ENCODE measurements around the gene CIBAR2.

CIBAR2 gene

DNA sequence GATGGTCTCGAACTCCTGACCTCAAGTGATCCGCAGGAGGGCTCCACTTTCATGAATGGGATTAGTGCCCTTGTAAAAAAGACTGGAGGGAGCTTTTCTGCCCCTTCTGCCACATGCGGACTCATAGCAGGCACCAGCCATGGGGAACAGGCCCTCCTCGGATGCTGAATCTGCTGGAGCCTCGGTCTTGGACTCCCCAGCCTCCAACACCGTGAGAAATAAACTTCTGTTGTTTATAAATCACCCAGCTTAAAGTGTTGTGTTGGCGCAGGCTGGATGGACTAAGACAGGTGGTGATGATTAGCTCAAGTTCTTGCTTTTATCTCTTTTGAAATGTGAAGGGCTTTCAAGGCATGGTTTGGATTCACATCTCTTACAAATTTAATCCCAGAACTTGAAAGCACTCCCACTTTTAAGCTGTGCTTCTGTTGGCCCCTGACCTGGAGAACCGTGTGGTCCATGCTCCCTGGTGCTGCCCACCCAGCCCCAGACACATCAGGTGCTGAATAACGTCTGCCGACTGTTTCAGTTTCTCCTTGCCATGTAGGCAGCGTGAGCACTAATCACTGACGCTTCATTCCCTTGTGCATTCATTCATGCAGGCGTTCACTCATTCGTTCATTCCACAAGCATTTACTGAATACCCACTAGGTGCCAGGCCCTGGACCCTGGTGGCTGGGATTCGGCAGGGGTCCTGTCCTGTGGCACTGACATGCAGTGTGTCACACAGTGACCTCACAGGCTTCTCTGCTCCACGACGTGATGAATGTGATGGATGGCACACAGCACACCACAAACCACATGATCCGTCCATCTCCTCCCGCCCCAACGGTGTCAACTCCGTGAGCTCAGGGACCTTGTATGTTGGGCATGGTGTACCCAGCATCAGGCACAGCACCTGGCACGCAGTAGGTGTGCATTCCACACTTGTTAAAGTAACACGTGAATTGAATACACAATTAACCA, 8.9 kb downstream of the CIBAR2 start:
- DNase-seq (ENCODE audit: low read depth in 1 of 2, low spot score in 1 of 2): no peak

DNA sequence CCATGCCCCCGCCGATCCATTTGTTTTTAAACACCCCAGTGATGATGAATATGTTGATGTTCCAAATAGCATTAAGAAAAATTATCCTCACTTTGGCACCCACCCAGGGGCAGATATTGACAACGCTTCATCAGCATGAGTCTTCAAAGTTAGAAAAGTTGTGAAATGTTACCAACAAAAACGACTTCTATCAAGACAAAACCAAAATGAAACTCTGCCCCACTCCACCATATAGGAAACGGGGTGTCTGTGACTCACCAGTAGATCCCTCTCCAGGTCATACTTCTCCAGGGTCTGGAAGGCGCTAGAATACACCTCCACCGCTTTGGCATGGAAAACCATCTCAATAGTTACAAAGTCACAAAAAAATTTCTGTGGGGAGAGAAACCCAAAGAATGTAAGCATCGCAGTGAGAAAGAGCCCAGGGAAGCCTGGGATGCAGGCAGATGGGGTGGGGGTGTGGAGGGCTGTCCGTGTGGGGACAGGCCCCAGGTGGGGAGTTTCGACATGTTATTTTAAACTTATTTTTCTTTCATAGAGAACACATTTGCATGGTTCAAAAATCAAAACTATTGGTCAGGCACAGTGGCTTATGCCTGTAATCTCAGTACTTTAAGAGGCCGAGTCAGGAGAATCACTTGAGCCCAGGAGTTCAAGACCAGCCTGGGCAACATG, 10.2 kb downstream of the CIBAR2 start:
- no peak for DNase-seq (ENCODE audit: low read depth in 1 of 2, low spot score in 1 of 2)

DNA sequence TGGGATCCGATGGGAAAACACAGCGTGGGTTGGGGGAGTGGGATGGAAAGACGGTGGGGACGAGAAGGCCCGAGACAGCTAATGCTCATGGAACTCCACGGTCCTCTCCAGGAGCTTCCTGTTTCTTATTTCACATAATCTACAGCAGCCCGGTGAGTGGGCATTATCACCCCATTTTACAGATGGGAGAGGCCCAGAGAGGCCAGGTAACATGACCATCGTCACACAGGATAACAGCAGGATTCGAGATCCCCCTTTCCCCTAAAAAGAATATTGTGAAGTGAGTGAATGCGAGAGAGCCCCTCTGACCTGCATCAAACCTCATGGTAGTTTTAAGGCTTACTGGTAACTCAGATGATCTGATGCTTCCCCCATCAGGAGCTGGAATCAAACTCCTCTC, 12.0 kb downstream of the CIBAR2 start:
- no peak for DNase-seq (ENCODE audit: low read depth in 1 of 2, low spot score in 1 of 2)

DNA sequence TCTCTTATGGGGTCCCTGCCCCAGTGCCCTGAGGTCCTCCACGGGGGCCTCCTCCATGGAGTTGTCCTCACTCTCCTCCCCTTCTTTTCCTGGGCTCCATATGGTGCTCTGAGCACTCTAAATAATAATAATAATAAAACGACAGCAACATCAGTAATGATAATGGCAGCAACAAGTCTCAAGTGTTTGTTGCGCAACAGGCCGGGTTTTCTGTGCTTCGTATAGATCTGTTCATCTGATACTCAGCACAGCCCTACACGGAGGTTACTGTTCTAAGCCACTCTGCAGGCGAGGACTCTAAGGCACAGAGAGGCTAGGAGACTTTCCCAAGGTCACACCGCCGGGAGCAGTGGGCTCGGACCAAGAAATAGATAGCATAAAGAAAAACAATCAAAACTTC, 13.7 kb downstream of the CIBAR2 start:
- no peak for DNase-seq (ENCODE audit: low read depth in 1 of 2, low spot score in 1 of 2)

GRCh38 chr16:85096921-85097320, 15.4 kb downstream of the CIBAR2 start:
- DNase-seq (ENCODE audit: low read depth in 1 of 2, low spot score in 1 of 2): no peak

DNA sequence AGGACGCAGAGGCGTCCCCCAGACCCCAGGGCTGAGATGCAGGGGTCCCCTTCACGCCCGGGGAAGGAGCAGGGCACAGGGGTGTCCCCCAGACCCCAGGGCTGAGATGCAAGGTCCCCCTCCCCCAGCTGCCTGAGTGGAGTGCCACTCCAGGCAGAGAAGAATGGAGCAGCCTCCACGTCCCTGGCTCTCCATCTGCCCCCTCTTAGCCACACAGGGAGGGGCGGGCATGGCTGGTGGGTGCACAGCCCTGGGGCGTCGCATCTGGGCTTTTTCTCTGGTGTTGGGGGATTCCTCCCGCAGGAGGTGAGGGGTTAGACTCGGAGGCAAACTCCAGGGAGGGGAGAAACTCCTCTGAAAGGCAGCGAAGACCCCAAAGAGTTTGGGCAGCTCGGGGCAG, 17.5 kb downstream of the CIBAR2 start:
- no peak for DNase-seq (ENCODE audit: low read depth in 1 of 2, low spot score in 1 of 2)

DNA sequence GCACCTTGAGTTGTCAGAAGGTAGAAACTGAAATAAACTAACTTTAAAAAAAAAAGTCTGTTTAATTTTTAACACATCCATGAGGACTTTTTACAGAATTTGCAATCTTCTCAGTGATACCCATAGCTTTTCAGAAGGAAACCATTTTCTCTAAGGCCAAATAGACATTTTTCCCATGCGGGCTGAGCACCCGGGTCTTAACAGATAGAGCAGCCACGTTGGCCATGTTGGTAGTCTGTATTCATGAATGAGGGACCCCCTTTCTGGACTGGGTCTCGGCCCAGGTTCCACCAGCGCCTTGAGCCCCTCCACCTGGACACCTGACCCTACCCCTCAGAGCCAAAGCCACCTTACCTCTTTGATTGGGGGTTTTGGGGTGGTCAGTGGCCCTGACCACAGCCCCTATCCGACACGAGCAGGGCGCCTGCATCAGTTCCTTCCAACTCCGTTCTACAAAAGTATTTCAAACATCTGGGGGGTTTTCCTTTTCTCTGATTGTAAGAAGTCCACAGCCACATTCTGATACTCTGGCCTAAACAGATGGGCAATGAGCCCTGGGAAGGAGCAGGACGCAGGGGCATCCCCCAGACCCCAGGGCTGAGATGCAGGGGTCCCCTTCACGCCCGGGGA, 18.0 kb downstream of the CIBAR2 start:
- no peak for DNase-seq (ENCODE audit: low read depth in 1 of 2, low spot score in 1 of 2)

- no peak for DNase-seq (ENCODE audit: low read depth in 1 of 2, low spot score in 1 of 2)
These were observed 18.6 kb downstream of the CIBAR2 start for GRCh38 chr16:85093705-85094104.

DNA sequence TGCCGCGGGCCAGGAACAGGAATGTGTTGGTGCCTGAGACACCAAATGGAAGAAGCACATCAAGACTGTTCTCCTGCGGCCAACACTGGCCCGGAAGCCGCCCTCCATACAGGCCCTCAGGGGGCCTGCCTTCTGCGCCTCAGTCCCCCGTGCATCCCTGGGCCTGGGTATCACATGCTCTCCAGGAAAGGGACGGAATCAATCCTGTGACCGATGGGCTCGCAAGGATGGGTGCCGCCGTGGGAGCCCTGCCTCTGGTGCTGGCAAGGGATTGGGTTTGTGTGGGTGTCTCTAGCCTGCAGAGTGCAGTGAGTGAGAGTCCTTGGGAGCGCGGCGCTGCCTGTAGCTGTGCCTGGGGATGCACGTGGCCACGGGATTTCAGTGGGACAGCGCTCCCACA, 19.4 kb downstream of the CIBAR2 start:
- no peak for DNase-seq (ENCODE audit: low read depth in 1 of 2, low spot score in 1 of 2)

DNA sequence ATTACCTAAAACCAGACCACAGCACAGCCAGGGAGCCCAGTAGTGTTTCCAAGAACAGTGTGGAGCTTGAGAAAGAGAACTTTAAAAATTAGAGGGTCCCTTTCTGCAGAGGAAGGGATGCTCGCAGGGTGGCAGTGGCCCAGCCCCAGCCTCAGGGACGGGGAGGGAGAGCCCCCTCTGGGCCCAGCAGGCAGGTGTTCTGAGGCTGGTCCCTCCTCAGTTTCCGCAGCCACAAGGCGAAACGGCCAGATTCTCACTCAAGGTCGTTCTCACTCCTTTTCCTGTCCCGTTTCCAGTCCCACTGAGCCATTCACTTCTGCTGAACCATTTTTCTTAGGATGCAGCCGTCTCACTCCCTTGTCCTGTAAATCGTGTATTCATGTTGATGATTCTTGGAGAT, 20.0 kb downstream of the CIBAR2 start:
- no peak for DNase-seq (ENCODE audit: low read depth in 1 of 2, low spot score in 1 of 2)

GRCh38 chr16:85091522-85091910, 20.8 kb downstream of the CIBAR2 start:
- DNase-seq (ENCODE audit: low read depth in 1 of 2, low spot score in 1 of 2): no peak

DNA sequence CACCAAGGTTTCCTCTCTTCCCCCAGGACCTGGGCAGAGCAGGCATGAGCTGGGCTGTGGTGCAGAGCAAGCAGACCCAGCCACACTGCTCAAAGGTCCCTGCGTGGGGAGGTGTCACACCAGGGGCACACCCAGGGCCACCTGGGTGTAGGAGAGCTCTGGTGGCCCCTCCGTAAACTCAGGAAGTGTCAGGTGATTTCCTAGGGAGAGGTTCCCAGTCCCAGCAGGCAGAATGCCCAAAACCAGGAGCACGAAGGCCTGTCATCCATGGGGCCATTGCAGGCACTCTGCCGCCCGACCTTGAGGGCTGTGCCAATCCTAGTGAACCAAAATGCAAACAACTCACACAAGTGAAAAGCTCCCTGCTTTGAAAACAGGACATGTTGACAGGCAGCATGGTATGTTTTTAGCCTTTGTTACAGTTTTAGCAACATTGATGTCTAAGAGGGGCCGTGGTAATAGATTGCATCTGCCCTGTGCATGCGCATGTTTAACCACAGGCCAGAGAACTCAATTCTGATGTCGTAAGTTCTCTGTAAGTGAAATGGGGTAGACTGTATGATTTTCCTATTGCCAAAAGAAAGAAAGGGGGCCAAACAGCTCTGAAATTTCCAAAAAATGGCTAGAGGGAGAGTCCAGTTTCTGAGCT, 21.3 kb downstream of the CIBAR2 start:
- DNase-seq (ENCODE audit: low read depth in 1 of 2, low spot score in 1 of 2): no peak

DNA sequence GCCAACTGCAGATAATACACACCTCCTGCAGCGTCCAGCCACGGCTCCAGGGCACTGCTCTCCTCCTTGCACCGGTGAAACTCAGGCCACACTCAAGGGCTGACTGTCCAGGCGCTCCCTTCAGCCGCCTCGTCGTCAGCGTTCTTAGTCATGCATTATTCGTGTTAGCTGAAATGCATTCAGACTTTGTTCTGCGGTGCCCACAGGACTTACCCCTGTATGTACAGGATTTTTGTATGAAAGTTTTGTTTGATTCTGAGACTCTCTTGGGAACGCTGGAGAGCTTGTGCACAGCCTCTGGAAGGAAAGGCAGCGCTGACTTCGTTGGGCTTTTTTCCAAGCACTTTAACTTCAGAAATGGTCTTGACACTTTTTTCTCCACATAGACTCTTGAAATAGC, 22.1 kb downstream of the CIBAR2 start:
- DNase-seq (ENCODE audit: low read depth in 1 of 2, low spot score in 1 of 2): no peak

GRCh38 chr16:85089525-85089924, 22.7 kb downstream of the CIBAR2 start:
- DNase-seq (ENCODE audit: low read depth in 1 of 2, low spot score in 1 of 2): no peak

DNA sequence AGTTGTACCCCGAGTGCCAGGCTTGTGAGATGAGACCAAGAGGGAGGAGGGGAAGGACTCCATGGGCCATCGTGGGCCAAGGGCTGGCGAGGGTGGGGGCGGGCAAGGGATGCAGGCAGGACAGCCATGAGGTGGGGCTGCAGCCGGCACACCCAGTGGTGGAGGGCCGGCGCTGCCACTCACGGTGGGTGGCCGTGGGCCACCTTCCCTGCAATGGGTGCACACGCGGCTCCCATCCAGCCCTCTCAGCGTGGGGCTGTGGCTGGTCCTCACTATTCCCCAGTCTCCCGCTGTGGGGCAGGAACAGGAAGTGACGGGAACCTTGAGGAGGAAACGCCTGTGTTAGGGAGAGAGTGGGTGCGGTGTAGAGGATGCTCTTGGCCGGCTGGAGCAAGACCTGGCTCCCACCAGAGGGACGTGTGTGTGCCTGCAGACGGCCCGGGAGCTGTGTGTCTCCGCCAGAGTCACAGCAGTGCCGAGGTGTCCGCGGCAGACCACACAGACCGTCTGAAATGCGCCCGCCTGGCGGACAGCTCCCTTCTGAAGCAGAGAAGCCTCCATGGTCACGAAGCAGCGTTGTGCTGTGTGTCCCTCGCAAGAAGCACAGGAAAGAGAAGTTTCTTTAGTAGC, 23.6 kb downstream of the CIBAR2 start:
- no peak for DNase-seq (ENCODE audit: low read depth in 1 of 2, low spot score in 1 of 2)

- DNase-seq (ENCODE audit: low read depth in 1 of 2, low spot score in 1 of 2): no peak
These were observed 24.2 kb downstream of the CIBAR2 start for GRCh38 chr16:85087899-85088569.

DNA sequence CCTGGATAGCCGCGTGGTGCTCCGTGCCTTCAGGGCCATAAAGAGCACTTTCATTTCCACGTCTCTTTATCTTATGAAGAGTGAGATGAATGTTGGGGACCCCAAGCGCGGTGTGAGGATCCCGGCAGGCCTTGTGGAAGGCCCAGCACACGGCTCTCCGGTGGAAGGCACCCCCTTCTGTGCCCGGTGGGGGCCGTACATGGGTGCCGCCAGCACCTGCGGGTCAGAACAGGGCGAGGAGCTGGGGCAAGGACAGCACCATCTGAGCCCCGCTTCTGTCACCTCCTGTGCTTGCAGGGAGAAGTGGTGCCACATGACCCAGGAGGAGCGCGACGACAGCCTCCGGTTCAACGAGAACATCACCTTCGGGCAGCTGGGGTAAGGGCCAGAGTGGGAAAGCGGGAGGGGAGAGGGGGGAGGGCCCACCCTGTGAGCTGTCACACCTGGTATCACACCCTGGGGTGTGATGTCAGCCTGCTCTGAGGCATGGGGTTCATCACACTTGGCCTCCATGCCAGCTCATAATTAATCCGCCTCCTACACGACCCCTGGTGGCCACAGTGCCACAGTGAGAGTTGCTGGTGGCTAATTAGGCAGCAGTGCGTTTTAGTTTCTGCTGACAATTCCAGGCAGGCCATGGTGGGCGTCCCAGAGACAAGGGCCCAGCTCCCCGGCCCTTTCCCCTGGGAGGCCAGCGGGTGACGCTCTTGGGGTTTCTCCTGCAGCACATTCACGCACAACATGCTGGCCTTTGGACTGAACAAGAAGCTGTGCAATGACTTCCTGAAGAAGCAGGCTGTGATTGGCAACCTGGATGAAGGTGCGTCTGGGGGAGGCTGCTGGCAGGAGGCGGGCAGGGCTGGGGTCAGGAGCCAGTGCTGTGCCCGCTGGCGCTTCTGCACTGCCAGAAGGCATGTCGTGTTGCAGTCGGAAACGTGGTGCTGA, 25.7 kb downstream of the CIBAR2 start:
- peak; percentile 52 to 56 for DNase-seq (ENCODE audit: low read depth in 1 of 2, low spot score in 1 of 2)

DNA sequence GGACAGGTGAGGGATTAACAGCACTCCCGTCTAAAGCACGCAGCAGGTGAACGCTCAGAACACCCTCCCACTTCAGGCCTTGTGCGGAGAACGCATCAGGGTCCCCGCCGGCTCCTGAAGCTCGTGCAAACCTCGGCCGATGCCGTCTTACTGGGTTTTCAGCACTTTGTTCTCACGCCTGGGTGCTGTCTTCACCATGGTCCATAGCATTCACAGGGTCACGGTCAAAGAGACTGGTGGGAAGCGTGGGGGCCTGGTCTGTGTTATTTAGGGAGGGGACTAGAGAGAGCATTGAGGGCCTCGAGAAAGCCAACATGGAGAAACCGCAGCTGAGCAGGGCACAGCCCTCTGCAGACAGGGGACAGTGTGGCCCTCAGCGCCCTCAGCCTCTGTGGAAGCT, 26.6 kb downstream of the CIBAR2 start:
- DNase-seq (ENCODE audit: low read depth in 1 of 2, low spot score in 1 of 2): no peak

DNA sequence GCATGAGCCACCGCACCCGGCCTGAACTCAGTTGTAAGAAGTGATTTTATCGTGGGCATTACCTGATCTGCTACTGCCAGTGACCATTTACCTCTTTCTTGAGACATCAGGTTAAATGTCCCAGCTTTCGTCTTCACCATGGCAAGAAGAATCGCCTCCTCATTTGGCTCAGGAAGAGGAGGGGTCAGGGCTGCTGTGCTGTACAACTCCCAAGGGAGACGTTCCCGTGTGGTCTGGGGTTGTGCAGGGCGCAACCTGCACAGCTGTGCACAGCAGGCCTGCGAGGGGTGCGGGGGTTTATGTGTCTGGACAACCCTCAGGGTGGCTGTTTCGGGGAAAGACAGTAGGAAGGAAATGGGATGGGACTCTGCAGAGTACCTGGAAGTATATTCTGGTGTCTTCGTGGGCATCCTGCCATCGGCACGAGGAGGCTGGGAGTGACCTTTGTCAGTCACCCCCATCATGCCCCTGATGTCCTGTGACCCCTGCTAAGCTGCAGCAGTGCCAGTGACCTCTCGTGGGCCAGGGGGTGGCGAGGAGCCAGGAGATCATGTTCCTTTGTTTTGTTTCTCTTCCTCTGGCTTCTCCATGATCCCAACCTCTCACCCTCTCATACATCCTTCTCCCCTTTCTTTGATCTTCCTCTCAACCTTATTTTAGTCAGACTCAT, 27.3 kb downstream of the CIBAR2 start:
- no peak for DNase-seq (ENCODE audit: low read depth in 1 of 2, low spot score in 1 of 2)
